BLaER1 (cell line): ENCODE results near the gene CDK6.
A peak's percentile ranks its signal among the peaks of the same experiment; 100 is the strongest.

Source experiments
- H3K27ac ChIP-seq: shearing (Covaris generic); formaldehyde crosslinking; 2 replicates; pipeline ENCODE4 v1.8.1; 2022
- H3K27me3 ChIP-seq: shearing (Covaris generic); formaldehyde crosslinking; 2 replicates; pipeline ENCODE4 v1.8.1; 2022
- H3K36me3 ChIP-seq: shearing (Covaris generic); formaldehyde crosslinking; 2 replicates; pipeline ENCODE4 v1.8.1; 2022
- H3K4me1 ChIP-seq: shearing (Covaris generic); formaldehyde crosslinking; 2 replicates; pipeline ENCODE4 v1.8.1; 2022
- H3K4me2 ChIP-seq: shearing (Covaris generic); formaldehyde crosslinking; 2 replicates; pipeline ENCODE4 v1.8.1; 2022
- H3K4me3 ChIP-seq: shearing (Covaris generic); formaldehyde crosslinking; 2 replicates; pipeline ENCODE4 v1.8.1; 2022
- H3K9ac ChIP-seq: shearing (Covaris generic); formaldehyde crosslinking; 2 replicates; pipeline ENCODE4 v1.8.1; 2022
- H3K9me3 ChIP-seq: shearing (Covaris generic); formaldehyde crosslinking; 2 replicates; pipeline ENCODE4 v1.8.1; 2022
- H4K20me1 ChIP-seq: shearing (Covaris generic); formaldehyde crosslinking; 2 replicates; pipeline ENCODE4 v1.8.1; 2022
- Cebpa-rat ChIP-seq: shearing (Covaris generic); IDR thresholded peaks from 2 replicates; pipeline ENCODE4 v1.8.1; 2022

The CDK6 gene

DNA sequence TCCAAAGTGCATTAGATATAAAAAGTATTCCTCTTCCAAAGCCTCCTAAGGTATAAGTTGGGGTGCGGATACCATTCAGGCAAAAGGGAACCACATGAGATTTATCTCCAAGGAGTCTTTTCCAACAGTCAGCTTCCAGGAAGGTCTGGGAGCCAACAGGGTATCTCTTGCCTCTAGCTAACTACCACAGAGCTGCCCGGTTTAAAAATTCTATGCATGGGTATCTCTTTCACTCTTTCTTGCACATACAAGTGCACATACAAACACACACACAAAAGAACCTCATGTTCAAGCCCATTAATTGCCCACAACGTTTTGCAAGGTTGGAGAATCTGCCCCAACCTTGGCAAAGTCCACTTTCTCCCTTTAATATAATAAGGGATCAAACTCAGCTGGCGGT is 80.7 kb downstream of the CDK6 start:
- H3K4me2 ChIP-seq, result peak overlapping the region; percentile 73
- H3K9me3 ChIP-seq, result peaks cover 6% of the 10 kb centered on the region; the same call in 1 of the 2 replicates
- H3K36me3 ChIP-seq, result peaks cover 13% of the 10 kb centered on the region; the same call in 1 of the 2 replicates
- H3K4me1 ChIP-seq, result peaks cover 50% of the 10 kb centered on the region
- TF ChIP-seq Cebpa-rat, result no peak
- H3K4me3 ChIP-seq, result 0 out of 2 replicates have a peak overlapping the region, but pooled peaks have one; percentile 2
- no peaks in the 10 kb centered on the region for H4K20me1 ChIP-seq
- H3K9ac ChIP-seq, result peak overlapping the region; percentile 43; the same call in 1 of the 2 replicates
- H3K27ac ChIP-seq, result peak overlapping the region; percentile 75
- H3K27me3 ChIP-seq, result no peaks in the 10 kb centered on the region

DNA sequence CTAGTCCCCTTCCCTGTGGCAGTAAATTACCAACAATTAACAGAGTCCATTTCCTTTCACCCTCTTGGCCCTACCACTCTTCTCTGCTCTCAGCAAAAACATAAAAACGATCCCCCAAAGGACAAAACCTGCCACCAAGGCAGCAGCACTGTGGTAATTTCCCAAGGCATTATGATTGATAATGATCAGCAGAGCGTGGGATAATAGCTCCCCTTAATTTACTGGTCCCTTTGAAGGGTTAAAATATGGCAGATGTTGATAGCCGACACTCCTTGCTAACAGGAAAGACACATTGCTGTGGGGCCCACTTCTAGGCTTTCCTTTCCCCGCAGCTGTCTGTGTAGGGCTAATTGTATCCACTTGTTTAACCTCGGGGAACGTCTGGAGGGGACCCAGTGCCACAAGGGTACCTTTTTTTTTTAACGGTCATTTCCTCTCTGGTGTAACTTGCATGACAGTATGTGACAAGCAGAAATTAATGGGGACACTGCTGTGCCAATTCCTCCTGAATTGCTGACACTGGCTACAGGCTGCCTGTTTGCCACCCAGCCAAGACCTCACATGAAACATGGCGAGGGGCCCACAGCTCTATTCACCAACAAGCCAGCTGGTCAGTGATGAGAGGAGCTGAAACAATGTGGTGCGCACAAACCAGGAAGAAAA is 81.3 kb downstream of the CDK6 start:
- Histone ChIP-seq H3K9me3 (peaks cover 6% of the 10 kb centered on the region; the same call in 1 of the 2 replicates), H4K20me1 (no peaks in the 10 kb centered on the region), H3K36me3 (peaks cover 13% of the 10 kb centered on the region; the same call in 1 of the 2 replicates), H3K27ac (peak overlapping the region; percentile 75), H3K4me2 (peak overlapping the region; percentile 73), H3K27me3 (no peaks in the 10 kb centered on the region), H3K4me1 (peaks cover 50% of the 10 kb centered on the region), H3K4me3 (0 out of 2 replicates have a peak overlapping the region, but pooled peaks have one; percentile 2), H3K9ac (peak overlapping the region; percentile 43; the same call in 1 of the 2 replicates)
- TF ChIP-seq Cebpa-rat, result no peak

DNA sequence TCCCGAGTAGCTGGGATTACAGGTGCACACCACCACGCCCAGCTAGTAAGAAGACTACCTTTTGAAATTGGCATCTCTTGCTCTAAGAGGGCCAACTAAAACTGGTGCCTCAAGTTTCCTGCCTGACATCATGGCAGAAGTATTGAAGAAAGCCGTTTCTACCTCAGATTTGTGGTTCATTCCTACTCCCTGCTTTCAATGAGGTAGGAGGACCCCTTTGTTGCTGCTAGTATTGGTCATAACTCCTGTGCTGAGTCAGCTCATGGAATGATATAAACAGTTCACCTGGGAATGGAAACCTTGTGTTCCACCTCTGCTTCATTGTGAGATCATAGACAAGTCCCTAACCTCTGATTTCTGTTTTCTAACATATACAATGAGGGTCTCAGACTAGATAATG is 82.8 kb downstream of the CDK6 start:
- no peak for TF ChIP-seq Cebpa-rat
- no peaks in the 10 kb centered on the region for H4K20me1 ChIP-seq

GRCh38 chr7:92751902-92752901 is 84.2 kb downstream of the CDK6 start:
- H3K27me3 ChIP-seq, result no peaks in the 10 kb centered on the region
- H3K9ac ChIP-seq, result no peak overlapping the region
- no peak for TF ChIP-seq Cebpa-rat
- H3K9me3 ChIP-seq, result peaks cover 6% of the 10 kb centered on the region
- H3K4me2 ChIP-seq, result no peak overlapping the region
- H3K4me1 ChIP-seq, result peaks cover 33% of the 10 kb centered on the region
- H3K27ac ChIP-seq, result no peak overlapping the region
- H3K4me3 ChIP-seq, result no peak overlapping the region
- H4K20me1 ChIP-seq, result no peaks in the 10 kb centered on the region
- peaks cover 17% of the 10 kb centered on the region; the same call in 1 of the 2 replicates for H3K36me3 ChIP-seq

More for the DNA sequence above, 82.8 kb downstream of the CDK6 start:
- Histone ChIP-seq H3K4me1 (peaks cover 42% of the 10 kb centered on the region), H3K36me3 (peaks cover 19% of the 10 kb centered on the region; the same call in 1 of the 2 replicates), H3K27ac (no peak overlapping the region; the same call in 1 of the 2 replicates), H3K4me3 (no peak overlapping the region), H3K4me2 (peak overlapping the region; percentile 15; the same call in 1 of the 2 replicates), H3K27me3 (no peaks in the 10 kb centered on the region), H3K9me3 (peaks cover 9% of the 10 kb centered on the region), H3K9ac (no peak overlapping the region)

DNA sequence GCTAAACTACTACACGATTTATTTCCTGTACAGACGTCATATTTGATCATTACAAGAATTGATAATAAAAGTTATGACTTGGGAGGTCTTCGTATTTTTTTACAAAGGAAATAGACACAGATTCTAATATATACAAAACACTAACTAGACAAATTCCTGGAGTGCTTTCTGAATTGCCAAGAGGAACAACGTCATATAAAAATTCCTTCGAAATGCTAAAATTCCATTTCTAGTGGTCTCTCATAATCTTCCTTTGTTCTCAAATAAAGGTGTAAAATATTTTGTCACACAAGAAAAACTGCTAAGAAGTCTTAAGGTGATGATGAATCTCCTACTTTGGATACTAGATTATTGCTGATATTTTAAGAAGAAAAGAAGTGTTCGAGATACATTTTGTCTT is 85.4 kb downstream of the CDK6 start:
- H3K4me3 ChIP-seq, result no peak overlapping the region
- no peak for TF ChIP-seq Cebpa-rat
- H3K4me2 ChIP-seq, result no peak overlapping the region
- peaks cover 24% of the 10 kb centered on the region for H3K4me1 ChIP-seq
- peaks cover 4% of the 10 kb centered on the region; the same call in 1 of the 2 replicates for H3K9me3 ChIP-seq
- peaks cover 17% of the 10 kb centered on the region; the same call in 1 of the 2 replicates for H3K36me3 ChIP-seq
- H3K27ac ChIP-seq, result no peak overlapping the region
- no peaks in the 10 kb centered on the region for H4K20me1 ChIP-seq
- no peaks in the 10 kb centered on the region for H3K27me3 ChIP-seq
- H3K9ac ChIP-seq, result no peak overlapping the region

- H3K4me3 ChIP-seq, result no peak overlapping the region
- H4K20me1 ChIP-seq, result no peaks in the 10 kb centered on the region; the same call in 1 of the 2 replicates
- H3K4me2 ChIP-seq, result no peak overlapping the region
- peaks cover 19% of the 10 kb centered on the region; the same call in 1 of the 2 replicates for H3K36me3 ChIP-seq
- TF ChIP-seq Cebpa-rat, result no peak
- H3K27ac ChIP-seq, result no peak overlapping the region
- peaks cover 4% of the 10 kb centered on the region; the same call in 1 of the 2 replicates for H3K9me3 ChIP-seq
- H3K9ac ChIP-seq, result no peak overlapping the region
- peaks cover 19% of the 10 kb centered on the region for H3K4me1 ChIP-seq
- H3K27me3 ChIP-seq, result no peaks in the 10 kb centered on the region
Observed at GRCh38 chr7:92750447-92750839, 85.9 kb downstream of the CDK6 start.

DNA sequence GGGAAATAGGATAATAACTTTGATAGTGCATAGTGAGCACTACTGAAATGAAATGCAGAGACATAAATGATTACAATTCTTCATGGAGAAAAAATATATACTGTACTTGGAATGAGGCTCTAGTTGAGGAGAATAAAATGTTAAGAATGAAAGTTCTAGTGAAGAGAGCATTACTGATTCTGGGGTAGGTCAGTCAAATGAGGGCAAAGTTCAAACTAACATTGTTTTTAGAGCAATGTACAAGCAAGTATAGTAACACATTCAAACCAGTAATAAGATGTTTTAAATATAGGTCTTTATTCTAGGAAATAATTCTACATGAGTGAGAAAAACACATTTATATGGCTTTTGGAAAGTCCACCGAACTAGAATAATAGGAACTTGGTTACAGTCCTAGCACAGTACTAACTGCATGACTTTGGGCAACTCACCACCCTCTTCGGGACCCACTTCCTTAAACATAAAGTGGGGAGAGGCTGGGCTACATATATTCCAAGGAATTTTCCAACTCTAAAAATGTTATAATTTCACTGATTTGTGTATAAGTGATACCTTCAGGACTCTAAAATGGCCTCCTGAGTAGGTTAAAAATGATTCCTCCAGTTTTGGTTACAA is 86.4 kb downstream of the CDK6 start:
- Histone ChIP-seq H3K4me1 (peaks cover 14% of the 10 kb centered on the region), H3K9me3 (peaks cover 4% of the 10 kb centered on the region; the same call in 1 of the 2 replicates), H3K4me3 (no peak overlapping the region), H3K27ac (no peak overlapping the region), H3K36me3 (peaks cover 23% of the 10 kb centered on the region; the same call in 1 of the 2 replicates), H3K27me3 (no peaks in the 10 kb centered on the region), H4K20me1 (no peaks in the 10 kb centered on the region; the same call in 1 of the 2 replicates), H3K9ac (no peak overlapping the region), H3K4me2 (no peak overlapping the region)
- TF ChIP-seq Cebpa-rat, result no peak

- no peak overlapping the region for H3K27ac ChIP-seq
Observed at GRCh38 chr7:92749327-92749755, 87.0 kb downstream of the CDK6 start.

GRCh38 chr7:92748495-92748894 is 87.9 kb downstream of the CDK6 start:
- H3K4me1 ChIP-seq, result no peaks in the 10 kb centered on the region
- no peak overlapping the region for H3K27ac ChIP-seq
- no peak for TF ChIP-seq Cebpa-rat

More at GRCh38 chr7:92749327-92749755, 87.0 kb downstream of the CDK6 start:
- H3K9ac ChIP-seq, result no peak overlapping the region
- no peak overlapping the region for H3K4me3 ChIP-seq
- no peaks in the 10 kb centered on the region; the same call in 1 of the 2 replicates for H4K20me1 ChIP-seq
- no peaks in the 10 kb centered on the region for H3K27me3 ChIP-seq
- no peak overlapping the region for H3K4me2 ChIP-seq
- no peak for TF ChIP-seq Cebpa-rat
- H3K9me3 ChIP-seq, result peaks cover 4% of the 10 kb centered on the region; the same call in 1 of the 2 replicates
- H3K36me3 ChIP-seq, result peaks cover 23% of the 10 kb centered on the region; the same call in 1 of the 2 replicates
- peaks cover 8% of the 10 kb centered on the region for H3K4me1 ChIP-seq

More at GRCh38 chr7:92748495-92748894, 87.9 kb downstream of the CDK6 start:
- Histone ChIP-seq H4K20me1 (no peaks in the 10 kb centered on the region; the same call in 1 of the 2 replicates), H3K9me3 (peaks cover 4% of the 10 kb centered on the region; the same call in 1 of the 2 replicates), H3K4me2 (no peak overlapping the region), H3K36me3 (peaks cover 23% of the 10 kb centered on the region; the same call in 1 of the 2 replicates), H3K4me3 (no peak overlapping the region), H3K27me3 (no peaks in the 10 kb centered on the region), H3K9ac (no peak overlapping the region)
